GM19328 (cell line): ENCODE data around the gene PTRH1.

Experiments
- ATAC-seq: cut with Tn5 transposase; IDR thresholded peaks from one replicate; pipeline ENCODE4 v1.9.1; 2021; ENCODE audit warnings: mild to moderate bottlenecking, moderate library complexity; ENCODE audit not compliant: unreplicated experiment

PTRH1 gene

DNA sequence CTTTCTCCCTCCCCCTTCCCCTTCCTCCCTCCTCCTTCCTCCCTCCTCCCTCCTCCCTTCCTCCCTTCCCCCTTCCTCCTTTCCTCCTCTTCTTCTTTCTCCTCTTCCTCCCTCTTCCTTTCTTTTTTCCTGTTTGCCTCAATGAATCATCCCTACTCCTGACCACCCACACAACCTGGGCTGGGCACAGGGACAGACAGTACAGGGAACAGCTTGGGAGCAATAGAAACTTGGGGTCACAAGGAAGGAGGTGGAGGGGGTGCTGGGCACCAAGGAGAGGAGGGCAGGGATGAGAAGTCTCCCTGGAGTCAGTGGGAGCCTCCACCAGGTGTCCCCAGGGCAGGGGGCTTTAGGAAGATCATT, 5.4 kb upstream of the PTRH1 start:
- no peak for ATAC-seq

DNA sequence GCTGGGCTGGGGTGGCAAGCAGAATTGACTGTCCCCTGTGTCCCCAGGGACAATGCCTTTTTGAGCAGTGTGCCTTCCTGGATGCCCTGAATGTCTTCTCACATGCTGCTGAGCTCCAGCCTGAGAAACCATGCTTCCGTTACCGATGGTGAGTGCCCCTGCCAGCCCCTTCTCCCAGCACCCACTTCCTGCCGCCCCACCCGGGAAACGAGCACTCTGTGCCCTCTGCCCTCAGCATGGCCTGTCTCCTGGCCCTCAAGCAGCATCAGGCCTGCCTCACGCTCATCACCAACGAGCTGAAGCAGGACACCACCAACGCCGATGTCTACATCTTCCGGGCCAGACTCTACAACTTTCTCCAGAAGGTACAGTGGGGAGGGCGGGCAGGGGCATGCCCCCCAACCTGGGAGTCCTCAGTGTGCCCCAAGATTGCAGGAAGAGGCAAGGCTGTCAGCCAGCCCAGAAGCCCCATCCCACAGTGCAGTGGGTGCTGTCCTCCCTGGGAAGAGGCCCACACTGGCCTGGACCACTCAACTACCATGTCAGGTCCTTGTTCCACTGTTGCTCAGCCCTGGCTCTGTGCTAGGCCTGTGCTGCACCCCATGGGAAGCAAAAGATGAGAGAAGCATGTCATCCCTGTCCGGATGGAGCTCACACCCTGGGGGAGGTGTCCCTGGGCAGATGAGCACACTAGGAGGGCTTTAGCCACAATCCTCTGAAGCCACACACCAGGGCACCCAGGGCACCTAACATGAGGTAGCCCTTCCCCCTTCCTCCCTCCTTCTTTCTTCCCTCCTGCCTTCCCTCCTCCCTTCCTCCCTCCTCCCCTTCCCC, 4.8 kb upstream of the PTRH1 start:
- ATAC-seq: no peak

DNA sequence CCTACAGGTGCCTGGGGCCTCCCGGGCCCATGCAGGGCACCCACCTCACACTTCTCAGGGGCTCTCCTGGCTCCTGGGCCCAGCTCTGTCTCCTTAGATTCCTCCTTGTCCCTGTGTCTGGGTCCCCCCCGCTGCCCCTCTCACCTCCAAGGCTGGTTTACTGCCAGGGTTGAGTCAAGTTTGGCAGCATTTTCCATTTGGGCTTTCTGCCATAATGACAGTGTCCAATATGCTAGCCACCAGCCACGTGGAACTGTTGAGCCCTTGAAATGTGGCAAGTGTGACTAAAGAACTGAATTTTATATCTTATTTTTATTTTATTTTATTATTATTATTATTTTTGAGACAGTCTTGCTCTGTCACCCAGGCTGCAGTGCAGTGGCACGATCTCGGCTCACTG, 2.3 kb upstream of the PTRH1 start:
- no peak for ATAC-seq

DNA sequence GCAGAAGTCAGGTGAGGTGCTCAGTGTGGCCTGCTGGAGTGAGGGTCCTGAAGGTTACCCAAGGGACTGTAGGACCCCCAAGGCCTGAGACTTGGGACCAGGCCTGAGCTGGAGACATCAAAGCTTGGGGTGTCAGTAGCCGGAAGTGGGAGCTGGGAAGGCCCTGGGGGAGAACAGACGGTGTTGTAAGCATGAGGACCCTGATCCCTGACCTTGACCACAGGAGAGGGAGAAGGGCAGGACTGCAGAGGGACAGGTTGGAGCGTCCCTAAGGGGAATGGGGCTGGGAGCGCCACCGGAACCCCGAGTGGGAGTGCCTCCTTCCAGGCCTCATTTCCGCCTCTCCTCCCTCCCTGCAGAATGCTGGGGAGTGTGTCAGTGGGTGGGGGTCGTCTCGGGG, 949 bp upstream of the PTRH1 start:
- no peak for ATAC-seq

DNA sequence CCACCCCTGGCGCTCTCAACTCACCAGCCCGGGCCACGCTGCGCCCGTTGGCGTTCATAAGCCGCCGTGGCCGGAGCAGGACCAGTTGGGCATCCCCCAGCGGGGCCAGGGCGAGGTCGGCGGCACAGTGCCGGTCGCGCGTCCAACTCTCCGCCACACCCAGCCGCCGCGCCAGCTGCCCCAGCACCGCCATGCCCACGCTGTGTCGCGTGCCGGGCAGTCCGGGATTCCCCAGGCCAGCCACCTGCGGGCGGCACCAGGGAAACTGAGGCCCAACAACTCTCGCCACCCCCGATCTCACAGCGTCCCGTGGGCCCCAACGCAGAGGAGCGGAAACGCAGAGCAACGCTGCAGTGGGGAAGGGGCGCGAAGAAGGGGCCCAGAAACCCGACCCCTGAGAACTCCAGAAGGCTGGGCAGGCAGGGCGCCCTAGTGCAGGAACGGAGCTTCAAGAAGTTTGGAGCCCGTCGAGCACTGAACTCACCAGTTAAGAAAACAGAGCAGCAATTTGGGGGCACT, 453 bp downstream of the PTRH1 start:
- no peak for ATAC-seq

DNA sequence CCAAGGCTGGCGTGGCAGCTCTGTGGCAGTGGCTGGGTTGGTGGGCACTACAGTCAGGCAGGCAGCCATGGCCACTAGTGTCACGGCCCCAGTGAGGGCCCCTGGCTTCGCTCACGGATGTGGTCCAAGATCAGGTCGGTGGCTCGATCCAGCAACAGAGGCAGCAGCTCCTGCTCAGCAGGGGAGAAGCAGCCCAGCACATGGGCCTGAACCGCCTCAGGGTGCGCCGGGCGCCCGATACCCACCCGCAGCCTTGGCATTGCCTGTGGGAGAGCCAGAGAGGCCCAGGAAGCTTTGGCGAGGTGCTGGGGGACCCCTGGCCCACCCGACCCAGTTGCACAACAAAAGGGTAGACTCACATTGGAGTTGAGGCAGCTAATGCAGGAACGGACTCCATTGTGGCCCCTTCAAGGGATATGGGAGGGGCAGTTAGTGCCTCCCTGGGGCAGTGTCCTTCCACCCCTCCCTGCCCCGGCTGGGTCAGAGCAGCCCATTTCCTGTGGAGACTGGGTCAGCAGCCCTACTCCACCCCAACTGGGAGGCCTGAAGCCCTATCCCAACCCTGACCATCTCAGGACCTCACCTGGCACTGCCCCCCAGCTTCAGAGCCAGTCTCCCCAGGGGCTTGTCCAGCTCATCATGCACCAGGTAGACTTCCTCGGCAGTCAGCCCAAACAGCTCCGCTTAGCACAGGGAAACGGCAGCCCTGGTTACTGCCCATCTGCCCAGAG, 1.3 kb downstream of the PTRH1 start:
- ATAC-seq: no peak

DNA sequence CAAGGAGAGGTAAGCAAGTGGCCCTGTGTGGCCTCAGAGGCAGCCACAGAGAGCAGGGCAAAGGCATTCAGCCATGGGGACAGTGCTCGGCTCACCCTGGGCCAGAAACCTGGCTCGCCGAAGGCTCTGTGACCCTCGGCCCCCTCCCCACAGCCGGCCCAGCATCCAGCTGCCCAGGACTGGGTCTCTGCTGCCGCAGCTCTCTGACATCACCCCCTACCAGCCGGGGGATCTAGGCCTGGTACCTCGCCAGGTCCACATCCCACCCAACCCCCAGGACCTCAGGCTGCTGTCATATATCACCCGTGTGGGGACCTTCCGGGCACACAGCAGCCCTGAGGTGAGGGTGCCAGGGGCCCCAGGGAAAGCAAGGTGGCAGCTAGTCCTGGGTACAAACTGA, 2.6 kb downstream of the PTRH1 start:
- no peak for ATAC-seq

DNA sequence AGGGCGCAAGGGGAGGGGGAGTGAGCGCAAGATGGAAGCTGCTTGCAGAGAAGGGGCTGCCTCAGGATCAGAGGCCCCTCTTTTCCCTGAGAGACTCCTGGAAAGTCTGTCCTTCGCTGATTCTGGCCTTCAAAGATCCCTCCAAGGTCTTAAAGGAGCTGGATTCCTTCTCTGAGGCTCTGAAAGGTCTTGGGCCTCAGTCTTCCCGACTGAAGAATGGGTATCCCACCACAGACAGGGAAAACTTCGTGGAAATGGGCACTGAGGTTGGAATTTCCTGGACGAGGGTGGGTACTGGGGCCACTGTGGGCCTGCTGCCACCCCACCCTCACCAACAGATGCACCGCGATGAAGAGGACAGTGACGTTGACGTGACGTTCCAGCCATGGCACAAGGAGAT, 3.1 kb downstream of the PTRH1 start:
- ATAC-seq: no peak

DNA sequence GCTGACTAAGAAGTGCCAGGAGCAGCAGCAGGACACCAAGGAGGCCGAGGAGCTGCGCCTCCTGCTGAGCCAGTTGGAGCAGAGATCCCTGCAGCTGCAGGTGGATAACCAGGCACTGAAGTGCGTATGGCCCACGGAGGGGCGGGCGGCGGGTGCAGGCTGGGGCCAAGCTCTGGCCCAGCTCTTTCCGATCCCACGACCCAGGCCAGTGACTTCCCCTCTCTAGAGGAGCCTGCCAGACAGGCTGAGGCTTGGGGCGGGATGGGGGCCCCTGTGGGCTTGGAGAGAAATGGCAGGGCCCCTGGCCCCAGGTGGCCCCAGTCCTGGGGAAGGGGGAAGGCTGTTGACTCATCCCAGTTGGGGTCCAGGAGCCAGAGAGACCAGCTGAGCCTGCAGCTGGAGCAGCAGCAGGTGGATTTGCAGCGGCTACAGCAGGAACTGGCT, 3.6 kb downstream of the PTRH1 start:
- ATAC-seq: no peak

DNA sequence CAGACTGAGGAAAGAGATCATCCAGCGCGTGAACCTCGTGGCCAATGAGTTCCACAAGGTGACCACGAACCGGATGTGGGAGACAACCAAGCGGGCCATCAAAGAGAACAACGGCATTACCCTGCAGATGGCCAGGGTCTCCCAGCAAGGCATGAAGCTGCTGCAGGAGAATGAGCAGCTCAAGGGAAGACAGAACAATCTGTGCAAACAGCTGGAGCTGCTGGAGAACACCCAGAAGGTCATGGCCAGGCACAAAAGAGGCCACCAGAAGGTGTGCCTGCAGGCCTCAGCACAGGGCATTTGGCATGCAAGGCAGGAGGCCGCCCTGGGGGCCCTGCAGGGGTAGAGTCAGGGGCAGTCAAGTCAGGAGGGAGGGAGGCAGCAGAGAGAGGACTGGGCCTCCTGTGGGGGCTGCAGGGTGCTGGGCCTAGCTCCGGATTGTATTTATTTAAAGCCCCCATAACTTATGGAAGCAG, 4.2 kb downstream of the PTRH1 start:
- ATAC-seq: no peak

DNA sequence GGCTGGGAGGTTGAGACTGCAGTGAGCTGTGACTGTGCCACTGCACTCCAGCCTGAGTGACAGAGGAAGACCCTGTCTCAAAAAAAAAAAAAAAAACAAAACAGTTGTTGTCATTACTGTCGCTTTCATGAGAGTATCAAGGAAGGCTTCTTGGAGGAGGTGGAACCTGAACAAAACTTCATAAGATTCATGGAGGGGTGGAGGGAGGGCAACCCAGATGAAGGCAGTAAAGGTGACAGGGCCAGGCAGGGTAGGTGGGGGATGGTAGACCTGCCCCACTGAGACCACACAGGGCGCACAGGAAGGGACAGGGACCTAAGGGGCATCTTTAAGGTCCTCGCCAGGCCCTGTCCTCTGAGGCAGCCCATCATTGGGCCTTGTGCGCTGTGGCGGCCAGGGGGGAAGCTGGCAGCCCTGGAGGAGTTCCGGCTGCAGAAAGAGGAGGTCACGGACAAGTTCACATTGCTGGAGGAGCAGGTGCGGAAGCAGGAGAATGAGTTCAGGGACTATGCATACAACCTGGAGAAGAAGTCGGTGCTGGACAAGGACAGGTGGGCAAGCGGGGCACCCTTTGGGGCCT, 5.2 kb downstream of the PTRH1 start:
- no peak for ATAC-seq

DNA sequence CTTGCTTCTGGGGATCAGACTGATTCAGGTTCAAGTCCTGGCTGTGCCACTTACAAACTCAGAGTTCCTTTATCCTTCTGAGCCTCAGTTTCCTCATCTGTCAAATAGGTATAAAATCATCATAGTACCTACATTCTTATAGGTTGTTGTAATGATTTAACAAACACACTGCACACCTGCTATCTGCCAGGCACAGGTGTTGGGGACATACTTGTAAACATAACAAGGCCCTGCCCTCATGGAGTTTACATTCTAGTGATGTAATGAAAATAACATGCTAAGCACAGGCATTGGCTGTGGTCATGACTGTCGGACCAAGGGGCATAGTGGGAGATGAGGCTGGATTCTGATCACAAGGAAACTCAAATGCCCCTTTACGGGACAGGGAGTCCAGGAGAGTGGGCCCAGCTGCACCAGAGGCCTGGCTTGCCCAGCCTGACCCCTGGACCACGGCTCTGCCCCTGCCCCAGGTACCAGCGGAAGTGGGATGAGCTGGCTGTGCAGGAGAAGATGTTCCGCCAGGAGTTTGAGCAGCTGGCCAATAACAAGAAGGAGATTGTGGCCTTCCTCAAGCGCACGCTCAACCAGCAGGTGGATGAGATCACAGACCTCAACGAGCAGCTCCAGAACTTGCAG, 6.4 kb downstream of the PTRH1 start:
- no peak for ATAC-seq

DNA sequence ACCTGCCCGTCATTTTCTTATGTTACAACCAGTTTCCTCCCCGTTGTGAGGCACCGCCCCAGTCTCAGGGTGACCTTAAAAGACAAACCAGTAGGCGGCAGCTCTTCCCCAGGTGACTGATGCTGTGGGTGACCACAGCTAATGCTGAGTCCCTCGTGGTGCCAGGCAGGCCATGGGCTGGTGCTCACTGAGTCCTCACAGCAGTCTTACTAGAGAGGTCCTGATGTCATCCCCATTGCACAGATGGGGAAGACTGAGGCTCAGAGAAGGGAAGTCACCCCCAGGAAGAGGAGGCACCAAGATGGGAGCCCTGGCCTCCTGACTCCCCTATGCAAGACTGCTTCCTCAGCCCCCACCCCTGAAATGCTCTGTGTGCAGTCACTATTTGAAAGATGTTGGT, 7.7 kb downstream of the PTRH1 start:
- ATAC-seq: no peak

DNA sequence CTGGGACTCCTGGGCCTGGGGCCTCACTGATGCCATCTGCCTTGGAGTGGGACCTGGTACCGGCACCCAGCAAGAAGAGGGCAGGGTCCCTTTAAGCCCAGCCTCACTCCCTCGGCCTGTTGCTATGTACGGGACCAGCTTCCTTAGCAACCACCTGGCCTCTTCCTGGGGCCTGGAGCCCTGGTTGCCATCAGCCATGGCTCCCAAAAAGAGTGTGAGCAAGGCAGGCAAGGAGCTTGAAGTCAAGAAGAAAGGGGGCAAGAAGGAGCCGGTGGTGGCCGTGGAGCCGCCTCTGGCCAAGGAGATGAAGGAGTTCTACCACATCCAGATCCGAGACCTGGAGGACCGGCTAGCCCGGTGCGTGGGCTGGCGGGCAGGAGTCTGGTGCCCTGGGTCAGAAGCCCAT, 8.6 kb downstream of the PTRH1 start, which contains the start of gene CFAP157:
CFAP157 (plus strand) TSS at position 153 of the 406 bp plus-strand sequence; CDS start at position 197, 44 bp downstream.
- no peak for ATAC-seq

DNA sequence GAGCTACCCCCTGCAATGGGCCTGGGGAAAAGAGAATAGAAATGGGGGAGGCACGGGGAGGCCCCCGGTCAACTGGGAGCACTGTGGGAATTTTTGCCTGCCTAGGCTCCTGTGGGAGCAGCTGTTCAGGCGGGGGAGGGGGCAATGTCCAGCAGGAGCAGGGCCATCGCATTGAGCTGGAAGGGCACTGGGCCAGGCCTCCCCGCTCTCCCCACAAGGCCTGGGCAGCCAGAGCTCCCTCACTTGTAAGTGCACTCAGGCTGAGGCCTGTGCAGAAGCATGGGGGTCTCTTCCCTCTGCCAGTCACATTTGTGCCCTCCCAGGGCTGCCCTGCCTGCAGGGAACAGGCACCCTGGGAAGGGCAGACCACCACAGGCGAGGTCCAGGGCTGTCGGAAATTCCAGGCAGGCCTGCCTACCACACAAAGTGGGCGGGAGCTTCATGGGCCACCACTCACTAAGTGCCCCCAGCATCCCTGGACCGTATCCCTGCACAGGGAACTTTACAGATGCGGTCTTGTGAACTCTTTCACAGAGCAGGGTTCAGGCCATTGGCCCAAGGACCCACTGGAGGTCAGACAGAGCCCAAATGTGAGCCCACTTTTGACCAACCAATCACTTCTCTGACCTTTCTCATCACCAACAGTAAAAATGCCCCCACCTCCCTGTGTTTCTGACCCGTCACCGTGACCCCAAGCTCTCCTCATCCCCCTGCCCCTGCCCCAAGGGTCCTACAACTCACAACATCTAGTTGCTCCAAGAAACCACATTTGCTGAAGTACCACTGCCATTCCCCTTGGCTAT, 9.7 kb downstream of the PTRH1 start:
- ATAC-seq: no peak

DNA sequence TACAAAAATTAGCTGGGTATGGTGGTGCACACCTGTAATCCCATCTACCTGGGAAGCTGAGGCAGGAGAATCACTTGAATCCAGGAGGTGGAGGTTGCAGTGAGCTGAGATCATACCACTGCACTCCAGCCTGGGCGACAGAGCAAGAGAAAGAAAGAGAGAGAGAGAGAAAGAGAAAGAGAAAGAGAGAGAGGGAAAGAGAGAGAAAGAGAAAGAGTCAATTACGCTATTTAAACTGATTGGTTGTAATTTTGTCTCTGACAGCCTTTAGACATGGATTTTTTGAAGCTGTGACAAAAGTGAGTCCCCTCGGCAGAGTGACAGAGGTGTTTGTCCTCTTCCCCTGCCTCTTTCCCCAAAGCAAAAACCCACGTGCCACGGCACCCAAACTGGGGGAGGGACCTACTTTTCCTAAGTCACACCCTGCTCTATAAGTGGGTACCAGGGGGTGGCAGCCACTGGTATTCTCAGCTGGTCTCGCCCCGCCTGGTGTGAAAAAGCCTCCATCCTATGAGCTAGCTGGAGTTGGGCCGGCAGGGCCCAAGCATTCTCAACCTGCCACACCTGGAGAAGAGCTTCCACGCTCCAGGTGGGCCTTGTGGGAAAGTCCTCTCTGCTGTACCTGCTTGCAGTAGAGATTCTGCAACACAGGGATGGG, 12.0 kb downstream of the PTRH1 start:
- ATAC-seq: no peak

DNA sequence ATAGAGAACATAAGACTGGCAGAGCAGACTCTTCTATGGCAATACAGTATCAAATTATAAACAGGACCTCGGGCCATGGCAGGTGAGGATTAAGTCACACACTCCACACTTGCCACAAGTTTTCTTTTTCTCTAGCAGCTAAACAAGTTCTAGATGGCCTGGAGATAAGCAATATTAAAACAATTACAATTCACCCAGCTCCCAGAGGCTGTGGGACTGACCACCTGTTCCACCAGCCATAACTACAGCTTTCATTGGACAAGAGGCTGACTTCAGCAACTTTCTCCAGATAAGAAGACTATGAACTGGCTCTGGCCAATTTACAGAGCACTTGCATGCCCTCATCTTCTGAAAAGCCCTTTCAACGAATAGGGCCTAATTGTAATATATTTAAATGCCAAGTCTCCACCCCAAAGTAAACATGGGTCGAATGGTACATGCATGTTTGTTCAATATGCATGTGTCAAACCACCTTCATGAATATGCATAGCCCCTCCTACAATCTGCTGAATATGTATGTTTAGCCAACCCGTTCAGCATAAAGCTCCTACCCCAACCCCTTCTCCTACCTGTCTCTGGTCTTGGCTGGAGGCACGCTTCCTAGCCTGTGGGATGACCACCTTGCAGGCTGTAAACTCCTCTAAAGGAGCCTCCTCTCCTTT, 14.7 kb downstream of the PTRH1 start:
- ATAC-seq: no peak

DNA sequence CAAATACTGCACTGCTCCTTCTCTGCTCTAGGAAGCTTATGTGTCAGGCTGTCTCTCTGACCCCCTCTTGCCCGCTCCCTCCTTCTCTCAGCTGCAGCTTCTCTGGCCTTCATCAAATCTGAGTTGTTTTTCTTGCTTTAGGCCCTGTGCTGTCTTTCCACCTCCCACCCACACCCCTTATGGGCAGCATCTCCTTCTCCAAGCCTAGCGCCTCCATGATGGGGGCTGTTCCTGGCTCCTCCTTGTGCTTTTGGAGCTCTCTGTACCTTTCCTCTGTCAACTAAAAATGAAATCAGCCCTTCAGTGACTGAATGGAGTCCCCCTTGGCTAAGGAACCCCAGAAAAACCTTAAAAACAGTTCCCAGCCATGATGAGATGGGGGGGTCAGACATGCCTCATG, 15.3 kb downstream of the PTRH1 start:
- no peak for ATAC-seq

DNA sequence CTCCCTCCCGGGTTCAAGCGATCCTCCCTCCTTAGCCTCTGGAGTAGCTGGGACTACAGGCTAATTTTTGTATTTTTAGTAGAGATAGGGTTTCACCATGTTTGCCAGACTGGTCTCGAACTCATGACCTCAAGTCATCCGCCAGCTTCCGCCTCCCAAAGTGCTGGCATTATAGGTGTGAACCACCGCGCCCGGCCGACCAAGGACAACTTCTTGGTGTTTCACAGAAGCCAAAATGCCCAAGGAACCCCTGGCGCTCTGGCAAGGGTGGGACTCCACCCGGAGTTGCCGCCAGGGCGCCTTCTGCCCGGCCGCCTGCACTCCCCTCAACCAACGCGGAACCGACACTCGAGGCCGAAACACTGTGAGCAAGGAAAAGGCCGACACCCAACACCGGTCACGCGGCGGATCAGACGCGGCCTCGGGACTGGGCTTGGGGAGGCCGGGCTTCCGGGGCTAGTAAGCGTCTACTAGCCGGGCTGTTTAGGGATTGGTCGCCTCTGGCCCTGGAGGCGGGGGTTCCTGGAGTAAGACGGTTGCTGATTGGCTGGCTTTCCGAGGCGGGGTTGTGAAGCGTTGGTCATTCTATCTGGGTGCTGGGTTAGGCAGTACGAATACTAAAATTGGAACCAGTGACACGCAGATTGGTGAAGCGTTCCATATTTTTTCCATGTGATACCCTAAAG, 16.3 kb downstream of the PTRH1 start:
- ATAC-seq: peak; percentile 91
